Spleen (tissue), 7 donors: ENCODE measurements around the gene MRPL55.

Source experiments
- CTCF ChIP-seq, 11 experiments: fragments of 200-600 bp in 7 of 11; fragments of 450-650 bp in 4 of 11; sonication (generic) in 4 of 11; IDR thresholded peaks in 8 of 11; conservative IDR thresholded peaks in 3 of 11; 1 replicate in 7 of 11; 2 replicates in 4 of 11; pipeline versions ENCODE4 v1.4.0 to v1.8.0; 2016 to 2021; ENCODE audit warnings: antibody characterized with exemption in 11 of 11, inconsistent platforms in 4 of 11, mild to moderate bottlenecking in 1 of 11
- POLR2A ChIP-seq, 3 donors: fragments of 450-650 bp; IDR thresholded peaks; one replicate each; pipeline ENCODE4 v1.5.1; 2017; ENCODE audit warnings: antibody characterized with exemption in 3 of 3, mild to moderate bottlenecking in 1 of 3
- POLR2AphosphoS5 ChIP-seq, 3 donors: sonication (generic); formaldehyde crosslinking; IDR thresholded peaks; one replicate each; pipeline ENCODE4 v1.5.1; 2017; ENCODE audit warnings: antibody characterized with exemption in 3 of 3
- donor health status: DM: no; HTN: no; CAD: no; lungs with moderate emphysema.
- donor health status: DM: no; HTN: no; CAD: no.
- donor health status: DM: no; HTN: no; CAD: no.

- TF ChIP-seq CTCF (IDR thresholded peaks at IDR 0.05 in 8 of 11, conservative IDR thresholded peaks at IDR 0.05 in 3 of 11) (no peak), POLR2A (IDR thresholded peaks at IDR 0.05) (no peak), POLR2AphosphoS5 (IDR thresholded peaks at IDR 0.05) (no peak)
These were observed 14.4 kb upstream of the MRPL55 start for GRCh38 chr1:228123505-228123904.
